Stimulated activated CD4-positive, alpha-beta T cell treated with anti-CD3 and anti-CD28 coated beads, Interleukin-4, amount 100 ng/mL, for 24 hours (primary cell): ENCODE data around the gene OR10D3.
"Not testable (repeated sequence)": the region's sequence is repeated elsewhere in the genome, so short reads cannot be mapped to it uniquely, and the experiment has no call there.

Experiments used
- DNase-seq: peaks from one replicate; pipeline ENCODE4 v3.0.0-alpha.2; 2020

The OR10D3 gene

DNA sequence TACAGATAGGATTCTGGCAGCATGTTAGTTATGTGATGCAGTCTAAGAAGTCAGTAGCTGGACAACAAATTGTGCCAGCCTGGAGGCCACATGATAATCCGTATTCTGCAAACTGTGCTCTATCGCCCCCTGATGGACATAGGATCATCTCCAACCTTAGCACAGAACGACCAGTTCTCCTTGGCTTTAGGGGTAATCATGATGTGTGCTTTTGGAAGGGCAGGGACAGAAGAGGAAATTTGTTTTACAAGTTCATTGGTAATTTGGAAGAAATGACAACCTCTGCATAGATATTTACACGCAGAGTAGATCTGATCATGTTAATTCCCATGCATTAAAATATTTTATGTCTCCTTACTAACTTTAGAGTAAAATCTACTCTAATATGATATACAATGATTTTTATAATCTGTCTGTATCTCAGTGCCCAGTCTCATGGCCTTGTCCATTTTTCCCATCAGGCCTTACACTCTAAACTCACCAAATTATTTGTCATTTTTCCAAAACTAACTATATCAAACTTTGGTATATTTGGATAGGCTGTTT, 12.1 kb downstream of the OR10D3 start:
- peak; percentile 57 for DNase-seq

DNA sequence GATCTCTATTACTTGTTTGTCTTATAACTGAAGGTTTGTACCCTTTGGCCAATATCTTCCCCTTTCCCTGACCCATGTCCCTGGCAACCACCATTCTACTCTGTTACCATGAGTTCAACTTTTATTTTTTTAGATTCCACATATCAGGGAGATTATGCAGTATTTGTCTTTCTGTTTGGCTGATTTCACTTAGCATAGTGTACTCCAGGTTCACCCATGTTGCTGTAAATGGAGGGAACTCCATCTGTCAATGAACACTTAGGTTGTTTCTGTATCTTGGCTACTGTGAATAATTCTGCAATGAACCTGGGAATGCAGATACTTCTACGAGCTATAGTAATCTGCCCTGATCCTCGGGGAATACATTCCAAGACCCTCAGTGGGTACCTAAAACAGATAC, 14.9 kb downstream of the OR10D3 start:
- no peak for DNase-seq

GRCh38 chr11:124198897-124199296, 15.8 kb downstream of the OR10D3 start:
- DNase-seq: no peak

DNA sequence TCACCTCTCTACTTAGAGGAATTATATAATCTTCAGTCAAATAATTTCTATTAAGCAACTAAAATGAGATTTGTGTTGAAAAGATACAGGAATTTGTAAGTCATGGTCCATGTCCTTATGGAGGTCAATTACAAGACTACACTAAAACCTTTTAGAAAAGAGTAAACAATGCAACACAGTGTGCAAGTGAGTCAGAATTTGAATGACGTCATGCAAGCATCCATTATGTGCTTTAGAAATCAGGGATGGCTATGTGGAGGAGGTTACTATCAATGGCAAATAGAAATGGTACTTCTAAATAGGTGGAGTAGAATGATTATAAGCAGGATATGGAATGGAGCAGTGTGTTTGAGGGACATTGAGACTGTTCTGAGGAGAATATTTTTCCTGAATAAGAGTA, 16.6 kb downstream of the OR10D3 start:
- DNase-seq: no peak

GRCh38 chr11:124200671-124201070, 17.5 kb downstream of the OR10D3 start:
- DNase-seq: no peak

GRCh38 chr11:124202951-124203350, 19.8 kb downstream of the OR10D3 start:
- DNase-seq: no peak

GRCh38 chr11:124204008-124204407, 20.9 kb downstream of the OR10D3 start:
- no peak for DNase-seq

DNA sequence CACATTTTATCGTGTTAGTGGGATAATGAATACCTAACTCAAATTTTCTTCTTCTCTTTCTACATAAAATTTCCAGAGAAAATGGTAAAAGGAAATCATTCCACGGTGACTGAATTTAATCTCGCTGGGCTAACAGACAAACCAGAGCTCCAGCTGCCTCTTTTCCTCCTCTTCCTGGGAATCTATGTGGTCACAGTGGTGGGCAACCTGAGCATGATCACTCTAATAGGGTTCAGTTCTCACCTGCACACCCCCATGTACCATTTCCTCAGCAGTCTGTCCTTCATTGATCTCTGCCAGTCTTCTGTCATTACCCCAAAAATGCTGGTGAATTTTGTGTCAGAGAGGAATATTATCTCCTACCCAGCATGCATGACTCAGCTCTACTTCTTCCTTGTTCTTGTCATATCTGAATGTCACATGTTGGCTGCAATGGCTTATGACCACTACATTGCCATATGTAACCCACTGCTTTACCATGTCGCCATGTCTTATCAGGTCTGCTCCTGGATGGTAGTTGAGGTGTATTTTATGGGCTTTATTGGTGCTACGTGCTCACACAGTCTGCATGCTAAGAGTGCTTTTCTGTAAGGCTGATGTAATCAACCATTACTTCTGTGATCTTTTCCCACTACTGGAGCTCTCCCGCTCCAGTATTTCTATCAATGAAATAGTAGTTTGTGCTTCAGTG, 24.1 kb downstream of the OR10D3 start:
- DNase-seq: no peak

DNA sequence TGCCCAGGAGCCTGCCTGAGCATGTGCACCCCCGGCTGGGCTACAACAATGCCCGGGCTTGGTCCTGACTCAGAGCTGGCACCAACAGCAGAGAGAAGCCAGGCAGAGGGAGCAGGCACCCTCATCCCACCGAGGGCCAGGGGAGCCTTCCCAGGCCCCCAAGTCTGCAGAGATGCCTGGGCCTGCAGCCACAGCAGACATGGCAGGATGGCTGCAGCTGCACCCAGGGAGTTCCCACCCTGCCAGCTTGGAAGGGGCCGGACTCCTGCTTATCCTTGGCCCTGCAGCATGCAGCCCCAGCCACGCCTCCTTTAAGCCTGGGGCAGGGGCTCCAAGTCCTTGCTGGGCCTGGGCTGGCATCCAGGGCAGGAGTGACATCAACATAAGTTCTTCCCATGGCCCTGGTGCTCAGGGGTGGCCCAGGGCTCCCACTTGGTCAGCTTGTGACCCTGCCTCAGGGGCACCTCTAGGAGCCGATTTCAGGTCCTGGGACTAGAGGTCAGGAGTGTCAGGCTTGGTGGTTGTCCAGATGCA, 26.7 kb downstream of the OR10D3 start:
- no peak for DNase-seq

DNA sequence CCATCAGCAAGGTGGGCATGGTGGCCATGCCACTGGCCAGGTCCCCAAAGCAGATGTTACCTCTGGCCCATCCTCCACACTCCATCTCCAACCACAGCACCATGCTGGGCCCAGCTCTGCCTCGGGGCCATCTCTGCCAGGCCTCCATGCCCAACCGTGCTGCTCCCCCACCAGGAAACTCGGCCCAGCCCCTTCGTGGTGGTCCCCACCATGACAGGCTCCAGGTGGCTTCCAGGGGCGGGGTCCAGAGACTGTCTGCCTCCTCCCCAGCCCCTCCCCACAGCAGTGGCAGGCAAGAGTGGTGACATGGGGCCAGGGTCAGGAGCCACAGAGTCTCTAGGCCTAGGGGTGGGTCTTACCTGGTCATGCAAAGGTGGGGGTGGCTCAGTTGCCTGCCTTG, 27.3 kb downstream of the OR10D3 start:
- no peak for DNase-seq

DNA sequence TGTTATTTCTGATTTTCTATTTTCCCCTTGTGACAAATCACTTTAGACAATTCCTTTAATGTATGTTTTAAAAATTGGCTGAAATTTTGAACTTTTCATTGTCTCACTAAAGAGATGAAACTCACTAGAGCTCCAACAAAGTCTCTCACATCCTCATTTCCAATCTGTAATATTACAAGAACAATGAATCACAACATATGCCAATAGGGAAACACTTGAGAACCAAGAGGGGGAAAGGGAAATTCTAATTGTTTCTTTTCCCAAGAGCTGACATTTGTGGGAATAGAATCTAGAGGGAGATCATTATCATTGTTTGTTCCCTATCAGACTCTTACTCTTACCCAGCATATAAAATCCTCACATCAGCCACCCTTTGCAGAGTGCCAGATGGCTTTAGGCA, 28.2 kb downstream of the OR10D3 start:
- no peak for DNase-seq

GRCh38 chr11:124214027-124214426, 30.9 kb downstream of the OR10D3 start:
- no peak for DNase-seq

- DNase-seq: no peak
These were observed 36.0 kb downstream of the OR10D3 start for GRCh38 chr11:124219126-124219525.

DNA sequence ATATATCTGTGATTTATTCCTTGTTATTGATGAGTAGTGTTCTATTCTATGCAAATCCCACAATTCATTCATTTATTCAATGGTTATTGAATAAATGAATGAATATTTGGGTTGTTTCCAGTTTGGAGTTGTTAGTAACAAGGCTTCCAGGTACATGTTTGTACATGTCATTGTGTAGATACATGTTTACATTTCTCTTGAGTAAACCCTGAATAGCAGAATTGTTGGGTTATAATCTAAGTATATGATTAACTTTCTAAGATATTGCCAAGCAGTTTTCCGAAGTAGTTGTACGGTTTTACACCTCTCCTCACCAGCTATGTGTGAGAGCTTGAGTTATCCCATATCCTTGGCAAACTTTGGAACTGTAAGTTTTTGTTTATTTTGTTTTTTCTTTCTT, 39.3 kb downstream of the OR10D3 start:
- no peak for DNase-seq

- not testable (repeated sequence) for DNase-seq
These were observed 41.7 kb downstream of the OR10D3 start for GRCh38 chr11:124224618-124225423.

- no peak for DNase-seq
These were observed 42.3 kb downstream of the OR10D3 start for GRCh38 chr11:124225471-124225870.

GRCh38 chr11:124233376-124233775, 50.2 kb downstream of the OR10D3 start:
- no peak for DNase-seq
